ENCODE measurements around the gene HNRNPF.
"Not testable (repeated sequence)": the region's sequence is repeated elsewhere in the genome, so short reads cannot be mapped to it uniquely, and the experiment has no call there.

HNRNPF gene

GRCh38 chr10:43430926-43431663, 22.1 kb upstream of the HNRNPF start:
- Mint-ChIP-seq H3K36me3 (no peaks in the 10 kb centered on the region), H3K9me3 (ENCODE audit: low read depth) (no peaks in the 10 kb centered on the region), H3K4me3 (no peak overlapping the region), H3K27me3 (no peaks in the 10 kb centered on the region), H3K27ac (no peak overlapping the region), H3K4me1 (ENCODE audit: low read depth) (peaks cover 14% of the 10 kb centered on the region)

GRCh38 chr10:43427166-43427825, 18.3 kb upstream of the HNRNPF start:
- Mint-ChIP-seq H3K4me1 (ENCODE audit: low read depth) (peaks cover 19% of the 10 kb centered on the region), H3K27me3 (no peaks in the 10 kb centered on the region), H3K36me3 (no peaks in the 10 kb centered on the region), H3K9me3 (ENCODE audit: low read depth) (no peaks in the 10 kb centered on the region), H3K27ac (peak overlapping the region; percentile 88), H3K4me3 (peak overlapping the region; percentile 77)

- H3K4me1 Mint-ChIP-seq (ENCODE audit: low read depth), result peaks cover 24% of the 10 kb centered on the region
- not testable (repeated sequence) for H3K27ac Mint-ChIP-seq; H3K9me3 Mint-ChIP-seq (ENCODE audit: low read depth); H3K4me3 Mint-ChIP-seq; H3K36me3 Mint-ChIP-seq; H3K27me3 Mint-ChIP-seq
Observed at GRCh38 chr10:43426476-43426875, 17.5 kb upstream of the HNRNPF start.

- H3K27ac Mint-ChIP-seq, result no peak overlapping the region
- peaks cover 38% of the 10 kb centered on the region for H3K4me1 Mint-ChIP-seq (ENCODE audit: low read depth)
- no peaks in the 10 kb centered on the region for H3K36me3 Mint-ChIP-seq
- H3K4me3 Mint-ChIP-seq, result no peak overlapping the region
- H3K9me3 Mint-ChIP-seq (ENCODE audit: low read depth), result no peaks in the 10 kb centered on the region
- H3K27me3 Mint-ChIP-seq, result no peaks in the 10 kb centered on the region
Observed at GRCh38 chr10:43424416-43424815, 15.4 kb upstream of the HNRNPF start.

GRCh38 chr10:43421944-43422343, 13.0 kb upstream of the HNRNPF start:
- H3K36me3 Mint-ChIP-seq, result not testable (repeated sequence)

GRCh38 chr10:43421519-43421918, 12.5 kb upstream of the HNRNPF start:
- Mint-ChIP-seq H3K4me1 (ENCODE audit: low read depth) (peaks cover 45% of the 10 kb centered on the region), H3K36me3 (no peaks in the 10 kb centered on the region), H3K27me3 (no peaks in the 10 kb centered on the region), H3K4me3 (peak overlapping the region; percentile 62), H3K27ac (peak overlapping the region; percentile 68), H3K9me3 (ENCODE audit: low read depth) (no peaks in the 10 kb centered on the region)

More at GRCh38 chr10:43421944-43422343, 13.0 kb upstream of the HNRNPF start:
- H3K27me3 Mint-ChIP-seq; H3K27ac Mint-ChIP-seq; H3K9me3 Mint-ChIP-seq (ENCODE audit: low read depth): not testable (repeated sequence)
- peak overlapping the region; percentile 62 for H3K4me3 Mint-ChIP-seq
- peaks cover 45% of the 10 kb centered on the region for H3K4me1 Mint-ChIP-seq (ENCODE audit: low read depth)

GRCh38 chr10:43421201-43421507, 12.2 kb upstream of the HNRNPF start:
- H3K36me3 Mint-ChIP-seq, result no peaks in the 10 kb centered on the region
- H3K27me3 Mint-ChIP-seq, result no peaks in the 10 kb centered on the region
- no peaks in the 10 kb centered on the region for H3K9me3 Mint-ChIP-seq (ENCODE audit: low read depth)
- H3K4me1 Mint-ChIP-seq (ENCODE audit: low read depth), result peaks cover 45% of the 10 kb centered on the region
- H3K4me3 Mint-ChIP-seq, result peak overlapping the region; percentile 90
- H3K27ac Mint-ChIP-seq, result peak overlapping the region; percentile 98

- Mint-ChIP-seq H3K4me1 (ENCODE audit: low read depth) (peaks cover 40% of the 10 kb centered on the region), H3K36me3 (no peaks in the 10 kb centered on the region), H3K9me3 (ENCODE audit: low read depth) (no peaks in the 10 kb centered on the region), H3K27ac (peak overlapping the region; percentile 98), H3K4me3 (peak overlapping the region; percentile 90), H3K27me3 (no peaks in the 10 kb centered on the region)
Observed at GRCh38 chr10:43420369-43421200, 11.6 kb upstream of the HNRNPF start.

GRCh38 chr10:43419997-43420368, 11.0 kb upstream of the HNRNPF start:
- Mint-ChIP-seq H3K9me3 (ENCODE audit: low read depth) (no peaks in the 10 kb centered on the region), H3K36me3 (no peaks in the 10 kb centered on the region), H3K4me3 (peak overlapping the region; percentile 74), H3K4me1 (ENCODE audit: low read depth) (peaks cover 38% of the 10 kb centered on the region), H3K27ac (peak overlapping the region; percentile 95), H3K27me3 (no peaks in the 10 kb centered on the region)

- H3K4me1 Mint-ChIP-seq (ENCODE audit: low read depth), result peaks cover 35% of the 10 kb centered on the region
- H3K27ac Mint-ChIP-seq, result peak overlapping the region; percentile 72
- H3K27me3 Mint-ChIP-seq, result no peaks in the 10 kb centered on the region
- peak overlapping the region; percentile 51 for H3K4me3 Mint-ChIP-seq
- H3K36me3 Mint-ChIP-seq, result no peaks in the 10 kb centered on the region
- no peaks in the 10 kb centered on the region for H3K9me3 Mint-ChIP-seq (ENCODE audit: low read depth)
Observed at GRCh38 chr10:43417950-43418768, 9.2 kb upstream of the HNRNPF start.

GRCh38 chr10:43415544-43415943, 6.6 kb upstream of the HNRNPF start:
- Mint-ChIP-seq H3K9me3 (ENCODE audit: low read depth) (no peaks in the 10 kb centered on the region), H3K27ac (no peak overlapping the region), H3K36me3 (no peaks in the 10 kb centered on the region), H3K4me3 (no peak overlapping the region), H3K27me3 (no peaks in the 10 kb centered on the region), H3K4me1 (ENCODE audit: low read depth) (peaks cover 24% of the 10 kb centered on the region)

- Mint-ChIP-seq H3K27ac (no peak overlapping the region), H3K4me1 (ENCODE audit: low read depth) (peaks cover 11% of the 10 kb centered on the region), H3K36me3 (peaks cover 2% of the 10 kb centered on the region)
Observed at GRCh38 chr10:43411536-43411935, 2.5 kb upstream of the HNRNPF start.

GRCh38 chr10:43410345-43410744, 1.4 kb upstream of the HNRNPF start:
- H3K27me3 Mint-ChIP-seq, result no peaks in the 10 kb centered on the region
- H3K9me3 Mint-ChIP-seq (ENCODE audit: low read depth), result no peaks in the 10 kb centered on the region
- peak overlapping the region; percentile 98 for H3K4me3 Mint-ChIP-seq
- peaks cover 11% of the 10 kb centered on the region for H3K4me1 Mint-ChIP-seq (ENCODE audit: low read depth)
- peaks cover 2% of the 10 kb centered on the region for H3K36me3 Mint-ChIP-seq
- H3K27ac Mint-ChIP-seq, result peak overlapping the region; percentile 100

More at GRCh38 chr10:43411536-43411935, 2.5 kb upstream of the HNRNPF start:
- Mint-ChIP-seq H3K4me3 (no peak overlapping the region), H3K27me3 (no peaks in the 10 kb centered on the region), H3K9me3 (ENCODE audit: low read depth) (no peaks in the 10 kb centered on the region)

- peak overlapping the region; percentile 98 for H3K4me3 Mint-ChIP-seq
Observed at GRCh38 chr10:43409385-43410109, 561 bp upstream of the HNRNPF start.

More at GRCh38 chr10:43409385-43410109, 561 bp upstream of the HNRNPF start:
- Mint-ChIP-seq H3K27ac (peak overlapping the region; percentile 100), H3K9me3 (ENCODE audit: low read depth) (no peaks in the 10 kb centered on the region), H3K27me3 (no peaks in the 10 kb centered on the region), H3K36me3 (peaks cover 6% of the 10 kb centered on the region), H3K4me1 (ENCODE audit: low read depth) (peaks cover 15% of the 10 kb centered on the region)
